Caco-2 (cell line): Measurements from ENCODE around the gene RAB7B. TPM values are rescaled to one million over a fixed set of nuclear protein-coding genes. Genes with fewer than 3 reads are reported as not detected.

ENCODE experiments used
- BruUV-seq: library from RNA; stranded (reverse); fragments of 400-500 nt; replicated peaks from 2 replicates; lab custom pipeline; 2021; lab: Mats Ljungman, UMichigan
- CTCF ChIA-PET: fragments of 300-600 bp; sonication (Branson Sonifier 250); formaldehyde crosslinking; loops from one replicate; lab custom pipeline; 2022; ENCODE audit warnings: antibody characterized with exemption; lab: Charles Lee
- POLR2A ChIA-PET: fragments of 300-600 bp; sonication (Branson Sonifier 250); formaldehyde crosslinking; loops from one replicate; lab custom pipeline; 2022; ENCODE audit warnings: antibody characterized with exemption; lab: Charles Lee
- DNase-seq, 2 experiments: peaks; one replicate each; pipeline versions ENCODE4 v3.0.0 to v3.0.0-alpha.2; 2020 to 2022
- H3K27me3 ChIP-seq: replicated peaks from 2 replicates; pipeline ENCODE4 v1.6.0; 2011; ENCODE audit warnings: low read length; ENCODE audit not compliant: control insufficient read depth, insufficient read depth
- H3K36me3 ChIP-seq: 2 replicates; pipeline ENCODE4 v1.5.1; 2011; ENCODE audit warnings: low read length; ENCODE audit not compliant: control insufficient read depth, insufficient read depth
- H3K4me1 ChIP-seq: fragments of 250-450 bp; sonication (Bioruptor Pico); 2 replicates; pipeline ENCODE4 v1.5.1; 2020; ENCODE audit warnings: mild to moderate bottlenecking
- H3K4me3 ChIP-seq: 2 replicates; pipeline ENCODE4 v1.5.1; 2011; ENCODE audit warnings: low read depth, mild to moderate bottlenecking, control low read depth, low read length
- H3K9me3 ChIP-seq: fragments of 250-450 bp; sonication (Bioruptor Pico); 2 replicates; pipeline ENCODE4 v1.5.1; 2020; ENCODE audit warnings: mild to moderate bottlenecking, moderate library complexity
- H3K27ac Mint-ChIP-seq: one replicate; pipeline ENCODE4 v1.8.0; 2022; ENCODE audit warnings: mixed read lengths; ENCODE audit not compliant: unreplicated experiment
- H3K27me3 Mint-ChIP-seq: one replicate; pipeline ENCODE4 v1.8.0; 2022; ENCODE audit warnings: mixed read lengths; ENCODE audit not compliant: insufficient read depth, unreplicated experiment
- H3K36me3 Mint-ChIP-seq: one replicate; pipeline ENCODE4 v1.8.0; 2022; ENCODE audit warnings: mild to moderate bottlenecking, mixed read lengths; ENCODE audit not compliant: insufficient read depth, unreplicated experiment
- H3K4me1 Mint-ChIP-seq: one replicate; pipeline ENCODE4 v1.8.0; 2022; ENCODE audit warnings: low read depth, mixed read lengths; ENCODE audit not compliant: unreplicated experiment
- H3K4me3 Mint-ChIP-seq: one replicate; pipeline ENCODE4 v1.8.0; 2022; ENCODE audit warnings: mild to moderate bottlenecking, moderate library complexity, mixed read lengths; ENCODE audit not compliant: unreplicated experiment
- H3K9me3 Mint-ChIP-seq: one replicate; pipeline ENCODE4 v1.8.0; 2022; ENCODE audit warnings: mixed read lengths; ENCODE audit not compliant: unreplicated experiment
- intact Hi-C: fragments of 100-400 bp; cut with micrococcal nuclease; formaldehyde crosslinking; loops from one replicate; pipeline ENCODE4 v1.10.0; 2022; ENCODE audit not compliant: unreplicated experiment
- total RNA-seq: library from RNA; stranded (reverse); gene quantifications from 2 replicates; pipeline ENCODE4 v1.2.3, GENCODE V29; 2022
- TF ChIP-seq, protein P1 (sequence below), 2 experiments: fragments of 200-600 bp in 1 of 2; IDR thresholded peaks; 1 replicate in 1 of 2; 2 replicates in 1 of 2; pipeline versions ENCODE4 v1.5.1 to v1.8.0; 2011 to 2022; ENCODE audit warnings: antibody characterized with exemption in 1 of 2, control low read depth in 1 of 2, inconsistent platforms in 1 of 2, low read depth in 1 of 2, low read length in 1 of 2, mild to moderate bottlenecking in 1 of 2, moderate library complexity in 1 of 2; ENCODE audit not compliant: insufficient read depth in 1 of 2, severe bottlenecking in 1 of 2, unreplicated experiment in 1 of 2

The RAB7B gene
- total RNA-seq, 1 experiment from 2014 or later, result not detected

DNA sequence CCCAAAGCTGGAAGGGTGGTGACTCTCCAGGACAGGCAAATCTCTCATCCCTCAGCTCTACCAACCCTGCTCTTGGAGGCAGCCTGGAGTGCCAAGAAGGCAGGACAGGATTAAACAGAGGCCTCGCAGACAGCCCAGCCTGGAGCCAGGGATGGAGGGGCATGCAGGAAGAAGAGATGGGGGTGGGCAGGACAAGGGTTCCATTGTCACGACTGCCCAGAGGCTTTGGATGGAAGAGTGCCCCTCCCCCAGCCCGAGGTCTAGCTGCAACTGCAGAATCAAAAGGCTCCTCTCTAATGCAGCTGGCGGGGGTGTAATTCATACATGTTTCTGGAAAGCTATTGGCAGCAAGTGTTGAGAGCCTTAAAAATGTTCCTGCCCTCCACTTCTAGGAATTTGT, 8.8 kb downstream of the RAB7B start:
- DNase-seq, result no peak
- no peaks in the 10 kb centered on the region for H3K9me3 Mint-ChIP-seq
- no peaks in the 10 kb centered on the region for H3K4me1 ChIP-seq
- no peak overlapping the region for H3K27ac Mint-ChIP-seq
- POLR2A ChIA-PET, result no interaction called here
- H3K9me3 ChIP-seq, result no peaks in the 10 kb centered on the region
- intact Hi-C loops, result loop anchor here (5.0 kb wide), 1 partner anchor 38 kb away; no protein-coding TSS in a partner anchor
- H3K36me3 ChIP-seq, result no peaks in the 10 kb centered on the region
- H3K4me1 Mint-ChIP-seq, result no peaks in the 10 kb centered on the region
- CTCF ChIA-PET, result no interaction called here
- TF ChIP-seq, protein P1, sequence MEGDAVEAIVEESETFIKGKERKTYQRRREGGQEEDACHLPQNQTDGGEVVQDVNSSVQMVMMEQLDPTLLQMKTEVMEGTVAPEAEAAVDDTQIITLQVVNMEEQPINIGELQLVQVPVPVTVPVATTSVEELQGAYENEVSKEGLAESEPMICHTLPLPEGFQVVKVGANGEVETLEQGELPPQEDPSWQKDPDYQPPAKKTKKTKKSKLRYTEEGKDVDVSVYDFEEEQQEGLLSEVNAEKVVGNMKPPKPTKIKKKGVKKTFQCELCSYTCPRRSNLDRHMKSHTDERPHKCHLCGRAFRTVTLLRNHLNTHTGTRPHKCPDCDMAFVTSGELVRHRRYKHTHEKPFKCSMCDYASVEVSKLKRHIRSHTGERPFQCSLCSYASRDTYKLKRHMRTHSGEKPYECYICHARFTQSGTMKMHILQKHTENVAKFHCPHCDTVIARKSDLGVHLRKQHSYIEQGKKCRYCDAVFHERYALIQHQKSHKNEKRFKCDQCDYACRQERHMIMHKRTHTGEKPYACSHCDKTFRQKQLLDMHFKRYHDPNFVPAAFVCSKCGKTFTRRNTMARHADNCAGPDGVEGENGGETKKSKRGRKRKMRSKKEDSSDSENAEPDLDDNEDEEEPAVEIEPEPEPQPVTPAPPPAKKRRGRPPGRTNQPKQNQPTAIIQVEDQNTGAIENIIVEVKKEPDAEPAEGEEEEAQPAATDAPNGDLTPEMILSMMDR (IDR thresholded peaks at IDR 0.05; ENCODE audit: insufficient read depth in 1 of 2, low read depth in 1 of 2, low read length in 1 of 2, severe bottlenecking in 1 of 2, unreplicated experiment in 1 of 2), result no peak
- no TSS peak for BruUV-seq
- no peak overlapping the region for H3K4me3 Mint-ChIP-seq
- no peaks in the 10 kb centered on the region; the same call in none of the 2 replicates for H3K27me3 ChIP-seq
- H3K27me3 Mint-ChIP-seq, result peaks cover 21% of the 10 kb centered on the region
- H3K36me3 Mint-ChIP-seq, result no peaks in the 10 kb centered on the region
- H3K4me3 ChIP-seq, result no peak overlapping the region

DNA sequence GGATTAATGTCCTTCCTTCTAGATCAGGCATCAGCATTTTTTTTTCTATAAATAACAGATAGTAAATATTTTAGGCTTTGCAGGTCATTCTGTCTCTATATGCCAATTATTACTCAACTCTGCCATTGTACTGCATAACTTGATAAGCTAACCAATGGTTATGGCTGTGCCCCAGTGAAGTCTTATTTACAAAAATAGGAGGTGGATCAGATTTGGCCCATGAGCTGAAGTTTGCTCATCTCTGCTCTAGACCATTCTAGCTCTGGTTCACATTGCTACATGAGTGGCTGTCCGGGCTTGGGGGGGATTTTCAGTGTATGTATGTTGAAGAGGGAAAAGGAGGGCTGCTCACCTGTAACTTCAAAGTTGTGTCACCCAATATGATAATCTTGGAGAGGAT, 10.1 kb downstream of the RAB7B start:
- no peak for DNase-seq
- no peak overlapping the region for H3K27ac Mint-ChIP-seq
- Histone ChIP-seq H3K4me1 (no peaks in the 10 kb centered on the region), H3K4me3 (no peak overlapping the region), H3K36me3 (no peaks in the 10 kb centered on the region), H3K27me3 (no peaks in the 10 kb centered on the region; the same call in none of the 2 replicates), H3K9me3 (no peaks in the 10 kb centered on the region)
- H3K4me1 Mint-ChIP-seq, result no peaks in the 10 kb centered on the region
- BruUV-seq, result no TSS peak
- TF ChIP-seq, protein P1 (IDR thresholded peaks at IDR 0.05; ENCODE audit: insufficient read depth in 1 of 2, low read depth in 1 of 2, low read length in 1 of 2, severe bottlenecking in 1 of 2, unreplicated experiment in 1 of 2), result no peak
- H3K9me3 Mint-ChIP-seq, result no peaks in the 10 kb centered on the region
- ChIA-PET CTCF (interaction anchor here (0.6 kb wide), 1 partner anchor 168 kb away, joined by 3 read pairs; no protein-coding TSS in a partner anchor), POLR2A (no interaction called here)
- no peaks in the 10 kb centered on the region for H3K36me3 Mint-ChIP-seq
- peaks cover 25% of the 10 kb centered on the region for H3K27me3 Mint-ChIP-seq
- intact Hi-C loops, result loop anchor here (5.0 kb wide), 1 partner anchor 39 kb away; no protein-coding TSS in a partner anchor
- H3K4me3 Mint-ChIP-seq, result no peak overlapping the region

DNA sequence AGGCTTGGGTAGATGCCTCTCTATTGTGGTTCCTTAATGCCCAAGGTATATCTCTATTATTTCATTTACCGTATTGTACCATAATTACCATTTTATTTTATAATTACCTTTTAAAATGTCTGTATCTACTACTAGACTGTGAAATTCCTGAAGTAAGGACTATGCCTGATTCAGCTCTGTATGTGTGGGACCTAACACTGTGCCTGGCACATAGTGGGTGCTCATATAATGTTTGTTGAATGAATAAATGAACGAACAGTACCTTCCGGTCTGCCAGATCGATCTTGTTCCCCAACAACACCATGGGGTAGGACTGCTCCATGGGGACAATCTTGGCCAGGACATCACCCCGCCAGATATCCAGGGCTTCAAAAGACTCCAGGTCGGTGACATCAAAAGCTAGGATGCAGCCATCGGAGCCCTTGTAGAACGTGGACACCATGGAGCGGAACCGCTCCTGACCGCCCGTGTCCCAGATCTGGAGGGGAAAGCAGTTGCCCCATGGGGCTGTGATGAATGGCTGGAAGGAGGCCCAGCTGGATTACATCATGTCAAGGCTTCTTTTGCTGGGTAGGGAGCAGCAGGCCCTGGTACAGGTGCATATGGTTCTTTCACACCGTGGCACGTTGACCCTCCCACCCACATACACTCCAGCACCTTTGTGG, 10.8 kb downstream of the RAB7B start:
- Mint-ChIP-seq H3K9me3 (no peaks in the 10 kb centered on the region), H3K4me3 (no peak overlapping the region), H3K27ac (no peak overlapping the region), H3K27me3 (peaks cover 23% of the 10 kb centered on the region), H3K36me3 (no peaks in the 10 kb centered on the region), H3K4me1 (no peaks in the 10 kb centered on the region)
- no peak for DNase-seq
- ChIA-PET POLR2A (no interaction called here), CTCF (interaction anchor here (1.6 kb wide), 1 partner anchor 15 kb away, joined by 8 read pairs; no protein-coding TSS in a partner anchor)
- TF ChIP-seq, protein P1 (IDR thresholded peaks at IDR 0.05; ENCODE audit: insufficient read depth in 1 of 2, low read depth in 1 of 2, low read length in 1 of 2, severe bottlenecking in 1 of 2, unreplicated experiment in 1 of 2), result no peak
- Histone ChIP-seq H3K4me3 (no peak overlapping the region), H3K27me3 (no peaks in the 10 kb centered on the region; the same call in none of the 2 replicates), H3K36me3 (no peaks in the 10 kb centered on the region), H3K4me1 (no peaks in the 10 kb centered on the region), H3K9me3 (no peaks in the 10 kb centered on the region)
- intact Hi-C loops, result loop anchor here (5.0 kb wide), 1 partner anchor 40 kb away; no protein-coding TSS in a partner anchor
- BruUV-seq, result no TSS peak
